Esophagus squamous epithelium (tissue), 4 donors: Measurements from ENCODE around the gene PLEKHA6.

Experiments
- CTCF ChIP-seq, 6 experiments: fragments of 450-650 bp in 4 of 6; fragments of 200-600 bp in 2 of 6; sonication (generic) in 2 of 6; IDR thresholded peaks; one replicate each; pipeline ENCODE4 v1.5.1; 2016 to 2019; ENCODE audit warnings: antibody characterized with exemption in 6 of 6, mild to moderate bottlenecking in 4 of 6, moderate library complexity in 4 of 6
- POLR2A ChIP-seq, 4 donors: fragments of 450-650 bp; IDR thresholded peaks; one replicate each; pipeline ENCODE4 v1.6.1; 2017; ENCODE audit warnings: antibody characterized with exemption in 4 of 4, mild to moderate bottlenecking in 4 of 4, moderate library complexity in 3 of 4

GRCh38 chr1:204249736-204250427, 109.8 kb downstream of the PLEKHA6 start:
- TF ChIP-seq CTCF (IDR thresholded peaks at IDR 0.05) (no peak), POLR2A (IDR thresholded peaks at IDR 0.05) (no peak)
